ENCODE measurements around the gene TPSD1.

The TPSD1 gene

GRCh38 chr16:1299868-1300203 lies 44.0 kb downstream of the TPSD1 start:
- no peak for DNase-seq (ENCODE audit: low read depth)

DNA sequence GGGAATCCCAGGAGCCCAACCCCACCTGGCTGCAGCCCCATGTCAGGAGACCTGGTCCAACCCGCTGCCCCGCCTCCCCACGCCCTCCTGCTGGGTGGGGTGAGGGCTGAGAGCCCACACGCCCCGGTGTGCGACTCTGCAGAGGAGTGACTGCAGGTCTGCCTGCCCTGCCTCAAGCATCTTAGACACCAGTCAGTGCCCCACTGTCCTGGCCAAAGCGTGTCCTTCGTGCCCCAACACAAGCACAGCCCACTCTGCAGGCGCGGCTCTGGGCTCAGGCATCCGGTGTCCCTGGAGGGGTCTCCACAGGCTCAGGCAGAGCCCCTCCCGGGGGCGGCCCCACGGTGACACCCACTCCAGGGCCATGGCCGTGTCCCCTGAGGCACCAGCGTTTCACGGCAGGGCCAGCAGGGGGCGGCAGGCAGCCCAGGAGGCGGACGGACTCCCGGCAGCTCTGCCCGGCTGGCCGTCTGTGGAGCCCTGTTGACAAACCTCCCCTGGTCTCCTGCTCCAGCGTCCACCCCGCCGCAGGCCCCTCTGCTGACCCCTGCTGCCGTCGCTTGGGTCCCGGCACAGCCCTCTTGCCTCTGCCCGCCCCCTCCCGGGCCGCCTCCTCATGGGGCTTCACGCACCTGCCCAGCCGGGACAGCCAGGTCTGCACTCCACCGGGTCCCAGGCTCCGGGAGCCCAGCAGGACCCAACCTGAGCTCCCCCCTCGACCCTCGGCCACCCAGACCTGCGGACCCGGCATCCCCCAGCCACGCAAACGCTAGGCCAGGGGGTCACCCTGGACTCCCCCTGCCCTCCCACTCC lies 45.0 kb downstream of the TPSD1 start:
- no peak for DNase-seq (ENCODE audit: low read depth)

DNA sequence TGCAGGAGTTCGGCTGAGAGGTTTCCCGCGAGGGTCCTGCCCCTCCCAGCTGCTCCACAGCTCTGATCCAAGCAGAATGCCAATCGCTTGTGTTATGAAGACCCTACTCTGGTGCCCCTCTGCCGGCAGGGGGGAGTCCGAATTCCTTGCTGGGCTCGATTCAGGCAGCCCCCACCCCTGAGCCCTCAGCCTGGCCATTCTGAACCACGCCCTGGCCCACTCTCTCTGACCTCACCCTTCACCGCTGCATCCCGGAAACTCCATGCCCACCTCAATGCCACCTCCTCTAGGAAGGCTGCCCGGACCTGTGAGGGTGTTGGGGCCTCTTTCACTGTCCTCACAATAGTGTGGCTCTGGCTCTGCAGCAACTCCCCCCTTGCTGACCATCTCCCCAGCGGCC lies 45.7 kb downstream of the TPSD1 start:
- no peak for DNase-seq (ENCODE audit: low read depth)

GRCh38 chr16:1305823-1306222 lies 50.0 kb downstream of the TPSD1 start:
- DNase-seq (ENCODE audit: low read depth), result no peak

DNA sequence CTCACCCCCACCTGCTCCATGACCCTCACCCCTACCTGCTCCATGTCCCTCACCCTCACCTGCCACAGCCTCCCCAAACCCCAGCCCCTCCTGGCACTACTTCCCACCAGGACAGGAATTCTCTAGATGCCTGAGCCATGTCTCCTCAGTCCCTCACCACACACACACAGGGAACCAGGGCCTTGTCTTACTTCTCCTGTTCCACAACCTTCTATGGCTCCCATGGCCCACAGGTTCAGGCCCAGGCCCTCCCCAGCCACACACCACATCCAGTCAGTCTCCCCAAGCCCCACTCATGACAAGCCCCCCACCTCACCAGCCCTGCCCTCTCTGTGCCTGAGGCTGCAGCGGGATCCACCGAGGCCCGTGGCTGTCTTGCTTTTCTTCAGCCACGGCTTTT lies 50.5 kb downstream of the TPSD1 start:
- DNase-seq (ENCODE audit: low read depth), result no peak

GRCh38 chr16:1308036-1308976 lies 52.4 kb downstream of the TPSD1 start:
- DNase-seq (ENCODE audit: low read depth), result no peak

All from CMK (cell line).